ENCODE results near the gene ATL2. TPM values are rescaled to one million over a fixed set of nuclear protein-coding genes. Genes with fewer than 3 reads are reported as not detected.

ATL2 gene
- total and polyA plus RNA-seq, 2 of the 8 experiments (the other 6 are each of a cell fraction or from before 2014, with no cell fraction given): 38.8 to 84.6 TPM

GRCh38 chr2:38271697-38272096, 105.4 kb downstream of the ATL2 start (continued):
- no peak for TF ChIP-seq HDAC6 (IDR thresholded peaks at IDR 0.05; ENCODE audit: low read depth, low read length)
- TF ChIP-seq BRCA1 (IDR thresholded peaks at IDR 0.05; ENCODE audit: low read depth, low read length): no peak
- TF ChIP-seq SIRT6 (IDR thresholded peaks at IDR 0.05; ENCODE audit: low read length): no peak
- no peak for TF ChIP-seq GTF2F1 (IDR thresholded peaks at IDR 0.05; ENCODE audit: borderline replicate concordance, low read depth, low read length)
- no peak for TF ChIP-seq RXRA (IDR thresholded peaks at IDR 0.05; ENCODE audit: insufficient read depth, low read depth, low read length)
- TF ChIP-seq TBP (IDR thresholded peaks at IDR 0.05; ENCODE audit: low read depth, low read length): no peak
- no peak for TF ChIP-seq KDM4A (IDR thresholded peaks at IDR 0.05; ENCODE audit: low read depth, low read length, severe bottlenecking)
- no peak for TF ChIP-seq RBBP5 (IDR thresholded peaks at IDR 0.05; ENCODE audit: borderline replicate concordance, low read depth, low read length)

All from H1 (cell line).